Subcutaneous adipose tissue (tissue), 4 donors: ENCODE measurements around the gene KCNB1. TPM values are rescaled to one million over a fixed set of nuclear protein-coding genes. Genes with fewer than 3 reads are reported as not detected.

ENCODE experiments used
- total RNA-seq, 4 donors: library from RNA; depleted of rRNA; stranded (reverse); fragments of >200 nt; gene quantifications; one replicate each; pipeline ENCODE4 v1.1.0, GENCODE V29; 2016
- TF ChIP-seq, protein P1 (sequence below): fragments of 450-650 bp; IDR thresholded peaks from one replicate; pipeline ENCODE4 v1.5.1; 2016; ENCODE audit warnings: low read depth, mild to moderate bottlenecking, control low read depth, antibody characterized with exemption, moderate library complexity

Gene KCNB1
- total RNA-seq, 4 donors from 2014 or later = 8.7 to 24.5 (median 17.7) TPM

GRCh38 chr20:49418809-49419208 lies 63.7 kb downstream of the KCNB1 start:
- TF ChIP-seq, protein P1, sequence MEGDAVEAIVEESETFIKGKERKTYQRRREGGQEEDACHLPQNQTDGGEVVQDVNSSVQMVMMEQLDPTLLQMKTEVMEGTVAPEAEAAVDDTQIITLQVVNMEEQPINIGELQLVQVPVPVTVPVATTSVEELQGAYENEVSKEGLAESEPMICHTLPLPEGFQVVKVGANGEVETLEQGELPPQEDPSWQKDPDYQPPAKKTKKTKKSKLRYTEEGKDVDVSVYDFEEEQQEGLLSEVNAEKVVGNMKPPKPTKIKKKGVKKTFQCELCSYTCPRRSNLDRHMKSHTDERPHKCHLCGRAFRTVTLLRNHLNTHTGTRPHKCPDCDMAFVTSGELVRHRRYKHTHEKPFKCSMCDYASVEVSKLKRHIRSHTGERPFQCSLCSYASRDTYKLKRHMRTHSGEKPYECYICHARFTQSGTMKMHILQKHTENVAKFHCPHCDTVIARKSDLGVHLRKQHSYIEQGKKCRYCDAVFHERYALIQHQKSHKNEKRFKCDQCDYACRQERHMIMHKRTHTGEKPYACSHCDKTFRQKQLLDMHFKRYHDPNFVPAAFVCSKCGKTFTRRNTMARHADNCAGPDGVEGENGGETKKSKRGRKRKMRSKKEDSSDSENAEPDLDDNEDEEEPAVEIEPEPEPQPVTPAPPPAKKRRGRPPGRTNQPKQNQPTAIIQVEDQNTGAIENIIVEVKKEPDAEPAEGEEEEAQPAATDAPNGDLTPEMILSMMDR = no peak

DNA sequence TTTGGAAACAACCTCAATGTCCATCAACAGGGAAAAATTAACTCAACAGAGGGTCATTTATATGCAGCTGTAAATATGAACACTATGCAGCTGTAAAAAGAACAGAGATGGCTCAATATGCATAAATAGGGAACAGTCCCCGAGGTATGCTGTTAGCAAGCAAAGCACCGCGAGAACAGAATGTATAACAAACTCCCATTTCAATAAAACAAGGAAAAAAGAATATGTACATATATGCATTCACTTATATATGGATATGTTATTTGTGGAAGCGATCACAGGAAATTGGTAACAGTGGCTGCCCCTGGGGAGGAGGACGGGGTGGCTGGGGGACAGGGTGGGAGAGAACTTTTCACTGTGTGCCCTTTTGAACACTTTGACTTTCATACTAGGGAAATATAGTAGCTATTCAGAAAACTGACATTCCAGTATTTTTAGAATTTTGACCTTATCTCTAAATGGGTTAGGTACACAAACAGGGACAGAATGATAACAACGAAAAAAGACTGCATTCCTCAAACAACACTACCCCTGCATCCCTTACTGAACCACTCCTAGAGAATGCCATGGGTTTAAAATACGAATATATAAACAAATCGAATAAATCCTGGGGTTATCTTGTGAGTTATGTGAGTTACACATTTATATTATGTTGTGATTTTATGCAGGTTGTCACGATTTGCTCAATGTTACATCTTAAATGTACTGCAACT lies 64.5 kb downstream of the KCNB1 start:
- TF ChIP-seq, protein P1 = no peak

GRCh38 chr20:49415668-49416044 lies 66.8 kb downstream of the KCNB1 start:
- TF ChIP-seq, protein P1 = no peak

GRCh38 chr20:49415005-49415667 lies 67.3 kb downstream of the KCNB1 start:
- TF ChIP-seq, protein P1 = no peak

DNA sequence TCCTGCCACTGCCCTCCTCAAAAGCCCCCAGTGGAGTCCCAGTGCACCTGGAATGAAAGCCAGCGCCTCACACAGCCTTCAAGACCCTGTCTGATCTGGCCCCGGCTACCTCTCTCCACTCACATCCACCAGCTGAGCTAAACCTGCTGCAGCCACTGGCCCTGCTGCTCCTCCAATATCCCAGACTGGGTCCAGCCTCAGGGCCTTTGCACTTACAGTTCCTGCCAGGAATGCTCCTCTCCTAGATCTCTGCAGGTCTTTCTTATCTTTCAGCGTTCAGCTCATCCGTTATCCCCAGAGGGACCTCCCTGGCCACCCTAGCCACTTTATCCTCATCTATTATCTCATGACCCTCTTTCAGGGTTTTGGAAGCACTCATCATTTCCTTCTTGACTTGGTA lies 68.8 kb downstream of the KCNB1 start:
- TF ChIP-seq, protein P1 = no peak

- TF ChIP-seq, protein P1 = no peak
Observed at GRCh38 chr20:49412953-49413352, 69.5 kb downstream of the KCNB1 start.

GRCh38 chr20:49412254-49412653 lies 70.2 kb downstream of the KCNB1 start:
- TF ChIP-seq, protein P1 = no peak
